Nephron progenitor cell (in vitro differentiated cells): ENCODE results near the gene CDC42EP1.

Experiments
- DNase-seq: peaks from one replicate; pipeline ENCODE4 v3.0.0; 2021
- H3K27ac Mint-ChIP-seq: 2 replicates; pipeline ENCODE4 v1.8.0; 2021; ENCODE audit warnings: mild to moderate bottlenecking, moderate library complexity, mixed read lengths
- H3K27me3 Mint-ChIP-seq: 2 replicates; pipeline ENCODE4 v1.8.0; 2021; ENCODE audit warnings: mild to moderate bottlenecking, low read depth, mixed read lengths; ENCODE audit not compliant: poor library complexity
- H3K36me3 Mint-ChIP-seq: 2 replicates; pipeline ENCODE4 v1.8.0; 2021; ENCODE audit warnings: low read depth, mixed read lengths
- H3K4me1 Mint-ChIP-seq: 2 replicates; pipeline ENCODE4 v1.8.0; 2021; ENCODE audit warnings: mixed read lengths
- H3K4me3 Mint-ChIP-seq: 2 replicates; pipeline ENCODE4 v1.8.0; 2021; ENCODE audit warnings: mild to moderate bottlenecking, moderate library complexity, mixed read lengths
- H3K9me3 Mint-ChIP-seq: 2 replicates; pipeline ENCODE4 v1.8.0; 2021; ENCODE audit warnings: mild to moderate bottlenecking, moderate library complexity, mixed read lengths
- TF ChIP-seq, protein P1 (sequence below): fragments of 200-600 bp; sonication (generic); IDR thresholded peaks from 2 replicates; pipeline ENCODE4 v1.5.0; 2021; ENCODE audit warnings: antibody characterized with exemption

The CDC42EP1 gene

DNA sequence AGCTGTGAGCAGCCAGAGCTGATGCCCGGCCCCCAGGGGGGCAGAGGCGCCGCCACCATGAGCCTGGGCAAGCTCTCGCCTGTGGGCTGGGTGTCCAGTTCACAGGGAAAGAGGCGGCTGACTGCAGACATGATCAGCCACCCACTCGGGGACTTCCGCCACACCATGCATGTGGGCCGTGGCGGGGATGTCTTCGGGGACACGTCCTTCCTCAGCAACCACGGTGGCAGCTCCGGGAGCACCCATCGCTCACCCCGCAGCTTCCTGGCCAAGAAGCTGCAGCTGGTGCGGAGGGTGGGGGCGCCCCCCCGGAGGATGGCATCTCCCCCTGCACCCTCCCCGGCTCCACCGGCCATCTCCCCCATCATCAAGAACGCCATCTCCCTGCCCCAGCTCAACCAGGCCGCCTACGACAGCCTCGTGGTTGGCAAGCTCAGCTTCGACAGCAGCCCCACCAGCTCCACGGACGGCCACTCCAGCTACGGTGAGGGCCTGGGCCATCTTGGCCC lies 6.1 kb downstream of the CDC42EP1 start:
- Mint-ChIP-seq H3K36me3 (no peaks in the 10 kb centered on the region), H3K9me3 (no peaks in the 10 kb centered on the region), H3K27ac (no peak overlapping the region), H3K4me1 (peaks cover 34% of the 10 kb centered on the region), H3K27me3 (peaks cover 19% of the 10 kb centered on the region), H3K4me3 (no peak overlapping the region)
- DNase-seq = no peak
- TF ChIP-seq, protein P1, sequence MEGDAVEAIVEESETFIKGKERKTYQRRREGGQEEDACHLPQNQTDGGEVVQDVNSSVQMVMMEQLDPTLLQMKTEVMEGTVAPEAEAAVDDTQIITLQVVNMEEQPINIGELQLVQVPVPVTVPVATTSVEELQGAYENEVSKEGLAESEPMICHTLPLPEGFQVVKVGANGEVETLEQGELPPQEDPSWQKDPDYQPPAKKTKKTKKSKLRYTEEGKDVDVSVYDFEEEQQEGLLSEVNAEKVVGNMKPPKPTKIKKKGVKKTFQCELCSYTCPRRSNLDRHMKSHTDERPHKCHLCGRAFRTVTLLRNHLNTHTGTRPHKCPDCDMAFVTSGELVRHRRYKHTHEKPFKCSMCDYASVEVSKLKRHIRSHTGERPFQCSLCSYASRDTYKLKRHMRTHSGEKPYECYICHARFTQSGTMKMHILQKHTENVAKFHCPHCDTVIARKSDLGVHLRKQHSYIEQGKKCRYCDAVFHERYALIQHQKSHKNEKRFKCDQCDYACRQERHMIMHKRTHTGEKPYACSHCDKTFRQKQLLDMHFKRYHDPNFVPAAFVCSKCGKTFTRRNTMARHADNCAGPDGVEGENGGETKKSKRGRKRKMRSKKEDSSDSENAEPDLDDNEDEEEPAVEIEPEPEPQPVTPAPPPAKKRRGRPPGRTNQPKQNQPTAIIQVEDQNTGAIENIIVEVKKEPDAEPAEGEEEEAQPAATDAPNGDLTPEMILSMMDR = no peak

DNA sequence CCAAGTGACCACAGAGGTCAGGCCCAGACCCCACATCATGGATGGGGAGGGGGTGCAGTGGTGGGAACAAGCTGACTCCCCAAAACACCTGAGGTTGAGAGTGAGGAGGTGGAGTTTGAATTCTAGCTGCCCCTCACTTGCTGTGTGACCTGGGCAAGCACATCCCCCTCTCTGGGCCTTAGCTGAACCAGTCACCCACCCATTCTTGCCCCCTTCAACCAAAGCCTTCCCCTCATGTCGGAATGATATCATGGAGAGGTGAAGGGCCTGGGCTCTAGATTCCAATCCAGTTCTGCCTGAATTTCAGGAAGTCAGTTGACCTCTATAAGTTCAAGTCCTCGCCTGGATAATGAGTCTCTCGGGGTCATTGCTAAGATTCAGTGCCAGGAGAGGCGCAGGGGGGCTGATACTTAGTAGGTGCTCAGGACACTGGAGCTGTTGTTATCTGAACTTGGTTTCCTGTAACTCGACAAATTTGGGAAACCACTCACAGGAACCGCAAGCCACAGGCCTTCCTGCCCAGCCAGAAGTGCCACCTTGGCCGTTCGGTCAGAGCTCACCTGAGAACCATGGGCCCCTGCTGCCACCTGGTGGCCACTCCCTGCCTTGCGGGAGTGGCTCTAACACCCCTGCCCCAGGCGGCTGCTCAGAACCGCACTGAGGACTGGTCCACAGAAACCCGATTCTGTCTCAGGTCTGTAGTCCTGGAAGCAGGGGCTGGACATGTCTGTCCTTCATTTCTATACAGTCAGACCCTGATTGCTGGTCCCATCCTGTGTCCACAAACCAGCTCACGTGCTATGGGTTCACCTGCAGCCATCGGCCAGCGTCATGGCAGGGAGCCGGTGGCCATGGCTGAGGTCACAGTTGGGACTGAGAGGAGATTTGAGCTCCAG lies 6.9 kb downstream of the CDC42EP1 start:
- H3K4me1 Mint-ChIP-seq = peaks cover 26% of the 10 kb centered on the region
- peak; percentile 88 for DNase-seq
- no peaks in the 10 kb centered on the region for H3K36me3 Mint-ChIP-seq
- H3K4me3 Mint-ChIP-seq = no peak overlapping the region
- H3K27me3 Mint-ChIP-seq = peaks cover 14% of the 10 kb centered on the region
- H3K27ac Mint-ChIP-seq = no peak overlapping the region
- TF ChIP-seq, protein P1 = peak; percentile 93
- no peaks in the 10 kb centered on the region for H3K9me3 Mint-ChIP-seq

DNA sequence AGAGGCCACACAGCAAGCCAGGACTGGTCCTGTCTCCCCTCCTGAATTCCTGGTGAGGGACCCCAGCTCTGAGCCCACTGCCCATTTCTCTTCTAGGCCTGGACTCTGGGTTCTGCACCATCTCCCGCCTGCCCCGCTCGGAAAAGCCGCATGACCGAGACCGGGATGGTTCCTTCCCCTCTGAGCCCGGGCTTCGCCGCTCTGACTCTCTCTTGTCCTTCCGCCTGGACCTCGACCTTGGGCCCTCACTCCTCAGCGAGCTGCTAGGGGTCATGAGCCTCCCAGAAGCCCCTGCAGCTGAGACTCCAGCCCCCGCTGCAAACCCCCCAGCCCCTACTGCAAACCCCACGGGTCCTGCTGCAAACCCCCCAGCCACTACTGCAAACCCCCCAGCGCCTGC lies 7.7 kb downstream of the CDC42EP1 start:
- Mint-ChIP-seq H3K4me3 (no peak overlapping the region), H3K4me1 (peaks cover 17% of the 10 kb centered on the region), H3K9me3 (no peaks in the 10 kb centered on the region), H3K27ac (no peak overlapping the region), H3K27me3 (peaks cover 9% of the 10 kb centered on the region), H3K36me3 (no peaks in the 10 kb centered on the region)
- TF ChIP-seq, protein P1 = no peak
- no peak for DNase-seq

DNA sequence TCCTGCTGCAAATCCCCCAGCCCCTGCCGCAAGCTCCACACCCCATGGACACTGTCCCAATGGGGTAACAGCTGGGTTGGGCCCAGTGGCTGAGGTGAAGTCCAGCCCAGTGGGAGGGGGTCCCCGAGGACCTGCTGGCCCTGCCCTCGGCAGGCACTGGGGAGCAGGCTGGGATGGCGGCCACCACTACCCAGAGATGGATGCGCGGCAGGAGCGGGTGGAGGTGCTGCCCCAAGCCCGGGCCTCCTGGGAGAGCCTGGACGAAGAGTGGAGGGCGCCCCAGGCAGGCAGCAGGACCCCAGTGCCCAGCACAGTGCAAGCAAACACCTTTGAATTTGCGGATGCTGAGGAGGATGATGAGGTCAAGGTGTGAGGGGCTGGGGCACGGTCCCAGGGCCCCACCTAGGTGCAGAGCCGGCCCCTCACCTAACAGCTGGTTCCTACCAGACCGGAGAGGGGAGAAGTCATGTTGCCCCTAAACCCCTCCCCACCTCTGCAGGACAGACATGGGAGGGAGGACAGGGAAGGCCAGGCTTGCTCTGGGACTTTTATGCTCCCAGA lies 8.2 kb downstream of the CDC42EP1 start:
- Mint-ChIP-seq H3K9me3 (no peaks in the 10 kb centered on the region), H3K36me3 (no peaks in the 10 kb centered on the region), H3K27me3 (peaks cover 9% of the 10 kb centered on the region), H3K4me3 (no peak overlapping the region), H3K27ac (no peak overlapping the region), H3K4me1 (peaks cover 12% of the 10 kb centered on the region)
- no peak for DNase-seq
- TF ChIP-seq, protein P1 = no peak

DNA sequence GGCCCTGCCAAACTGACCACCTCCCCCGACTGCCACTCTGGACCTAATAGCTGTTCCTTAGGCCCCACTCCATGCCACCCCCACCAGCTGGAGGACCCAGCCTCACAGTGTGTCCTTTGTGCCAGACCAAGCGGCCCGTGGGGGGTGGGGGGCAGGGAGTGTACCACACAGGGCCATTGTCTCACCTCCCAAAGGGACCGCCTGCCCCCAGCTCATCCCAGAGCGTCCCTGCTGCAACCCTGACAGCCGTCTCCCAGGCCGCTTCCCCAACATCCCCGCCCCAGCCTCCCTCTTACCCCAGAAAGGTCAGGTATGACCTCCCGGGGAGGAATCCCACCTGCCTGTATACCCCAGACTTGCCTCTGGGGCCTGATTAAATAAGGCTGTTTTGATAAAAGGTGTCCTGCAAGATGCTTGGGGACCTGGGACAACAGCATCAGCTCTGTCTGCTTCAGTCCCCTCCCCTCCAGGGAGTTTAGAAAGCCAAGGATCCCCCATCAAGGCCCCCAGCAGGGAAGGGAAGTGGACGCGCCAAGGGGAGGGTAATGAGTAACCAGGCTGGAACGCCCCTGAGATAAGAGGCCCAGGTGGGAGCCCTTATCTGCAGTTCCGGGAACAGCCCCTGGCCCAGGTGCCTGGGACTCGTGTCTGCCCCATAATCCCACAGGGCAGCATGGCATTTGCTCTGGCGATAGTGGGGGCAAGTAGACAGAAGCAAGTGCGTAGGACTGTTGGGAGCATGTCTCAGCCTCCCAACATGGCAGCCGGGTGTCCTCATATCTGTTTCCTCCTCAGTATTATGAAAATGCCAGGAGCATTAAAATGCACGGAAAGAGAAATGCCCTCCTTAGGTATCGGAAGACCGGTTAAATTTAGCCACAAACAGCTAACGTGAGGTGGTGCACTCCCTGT lies 9.0 kb downstream of the CDC42EP1 start:
- H3K27ac Mint-ChIP-seq = no peak overlapping the region

More for the DNA sequence above, 9.0 kb downstream of the CDC42EP1 start:
- H3K4me3 Mint-ChIP-seq = no peak overlapping the region
- no peaks in the 10 kb centered on the region for H3K9me3 Mint-ChIP-seq
- H3K27me3 Mint-ChIP-seq = peaks cover 9% of the 10 kb centered on the region
- peaks cover 5% of the 10 kb centered on the region for H3K4me1 Mint-ChIP-seq
- TF ChIP-seq, protein P1 = no peak
- no peak for DNase-seq
- H3K36me3 Mint-ChIP-seq = no peaks in the 10 kb centered on the region
